Cardiac fibroblast (primary cell): Measurements from ENCODE around the gene CCSER1.
"Not testable (repeated sequence)": the region's sequence is repeated elsewhere in the genome, so short reads cannot be mapped to it uniquely, and the experiment has no call there.

Source experiments
- DNase-seq, 2 donors: peaks; one replicate each; pipeline versions ENCODE4 v3.0.0 to v3.0.0-alpha.2; 2010; ENCODE audit warnings: low read depth in 2 of 2
- H3K4me3 ChIP-seq, 2 donors: replicated peaks in 1 of 2; 1 replicate in 1 of 2; 2 replicates in 1 of 2; pipeline ENCODE4 v1.5.1; 2011; ENCODE audit warnings: low read depth in 2 of 2, low read length in 2 of 2, mild to moderate bottlenecking in 2 of 2, moderate library complexity in 1 of 2
- TF ChIP-seq, protein P1 (sequence below): IDR thresholded peaks from one replicate; pipeline ENCODE4 v1.5.1; 2011; ENCODE audit warnings: low read depth, mild to moderate bottlenecking, low read length, inconsistent platforms

Gene CCSER1

DNA sequence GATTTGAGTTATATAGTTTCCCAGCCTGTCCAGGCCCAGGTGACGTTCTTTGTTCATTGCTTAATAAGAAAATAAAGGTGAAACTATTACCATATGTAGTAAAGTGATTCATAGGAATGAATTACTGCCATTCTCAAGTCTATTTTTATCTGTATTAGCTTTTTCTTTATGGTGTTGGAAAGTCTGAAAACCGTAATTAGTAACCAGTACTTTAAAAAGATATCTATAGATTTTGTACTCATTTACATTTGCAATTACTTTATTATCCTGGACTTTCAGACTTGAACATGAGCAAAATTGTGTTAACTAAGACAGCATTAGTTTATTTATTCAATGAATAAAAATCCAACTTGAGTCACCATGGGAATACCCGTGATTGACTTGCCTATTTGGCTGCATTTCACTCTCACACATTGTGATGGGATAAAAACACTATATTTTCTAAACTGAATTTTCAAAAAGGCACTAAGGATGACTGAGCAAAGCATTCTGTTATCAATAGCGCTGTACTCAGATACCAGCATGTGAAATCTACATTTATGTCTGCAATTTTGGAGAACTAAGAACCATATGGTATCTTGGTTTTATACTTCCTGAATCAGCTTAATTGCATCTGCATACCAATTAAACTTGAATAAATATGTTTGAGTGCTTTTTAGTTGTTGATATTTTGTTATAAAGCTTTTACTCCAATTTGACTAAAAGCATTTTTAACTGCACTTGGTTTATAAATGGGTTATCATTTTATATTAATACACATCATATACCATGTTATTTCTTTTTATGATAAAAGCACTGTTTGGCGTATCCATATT is 154.6 kb downstream of the CCSER1 start:
- no peak overlapping the region for H3K4me3 ChIP-seq
- no peak for DNase-seq

DNA sequence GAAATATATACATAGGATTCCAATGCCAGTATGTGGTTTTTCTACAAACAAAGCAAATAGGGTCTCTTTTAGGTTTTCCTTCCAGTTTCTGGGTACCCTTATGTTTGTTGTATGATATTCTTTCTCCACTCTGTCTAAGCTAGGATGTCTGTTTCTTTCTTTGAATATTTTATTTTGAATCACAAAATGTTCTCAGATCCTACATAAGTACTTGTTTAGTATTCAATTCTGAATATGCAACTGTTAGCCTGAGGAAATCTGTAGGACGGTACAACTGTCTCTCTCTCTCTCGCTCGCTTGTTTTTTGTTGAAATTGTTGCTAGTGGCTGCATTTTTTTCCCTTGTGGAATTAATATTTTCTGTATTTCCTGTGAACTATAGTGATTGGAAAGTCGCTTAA is 163.2 kb downstream of the CCSER1 start:
- TF ChIP-seq, protein P1, sequence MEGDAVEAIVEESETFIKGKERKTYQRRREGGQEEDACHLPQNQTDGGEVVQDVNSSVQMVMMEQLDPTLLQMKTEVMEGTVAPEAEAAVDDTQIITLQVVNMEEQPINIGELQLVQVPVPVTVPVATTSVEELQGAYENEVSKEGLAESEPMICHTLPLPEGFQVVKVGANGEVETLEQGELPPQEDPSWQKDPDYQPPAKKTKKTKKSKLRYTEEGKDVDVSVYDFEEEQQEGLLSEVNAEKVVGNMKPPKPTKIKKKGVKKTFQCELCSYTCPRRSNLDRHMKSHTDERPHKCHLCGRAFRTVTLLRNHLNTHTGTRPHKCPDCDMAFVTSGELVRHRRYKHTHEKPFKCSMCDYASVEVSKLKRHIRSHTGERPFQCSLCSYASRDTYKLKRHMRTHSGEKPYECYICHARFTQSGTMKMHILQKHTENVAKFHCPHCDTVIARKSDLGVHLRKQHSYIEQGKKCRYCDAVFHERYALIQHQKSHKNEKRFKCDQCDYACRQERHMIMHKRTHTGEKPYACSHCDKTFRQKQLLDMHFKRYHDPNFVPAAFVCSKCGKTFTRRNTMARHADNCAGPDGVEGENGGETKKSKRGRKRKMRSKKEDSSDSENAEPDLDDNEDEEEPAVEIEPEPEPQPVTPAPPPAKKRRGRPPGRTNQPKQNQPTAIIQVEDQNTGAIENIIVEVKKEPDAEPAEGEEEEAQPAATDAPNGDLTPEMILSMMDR = no peak
- no peak for DNase-seq
- no peak overlapping the region for H3K4me3 ChIP-seq

More for the DNA sequence above, 154.6 kb downstream of the CCSER1 start:
- TF ChIP-seq, protein P1 = no peak

DNA sequence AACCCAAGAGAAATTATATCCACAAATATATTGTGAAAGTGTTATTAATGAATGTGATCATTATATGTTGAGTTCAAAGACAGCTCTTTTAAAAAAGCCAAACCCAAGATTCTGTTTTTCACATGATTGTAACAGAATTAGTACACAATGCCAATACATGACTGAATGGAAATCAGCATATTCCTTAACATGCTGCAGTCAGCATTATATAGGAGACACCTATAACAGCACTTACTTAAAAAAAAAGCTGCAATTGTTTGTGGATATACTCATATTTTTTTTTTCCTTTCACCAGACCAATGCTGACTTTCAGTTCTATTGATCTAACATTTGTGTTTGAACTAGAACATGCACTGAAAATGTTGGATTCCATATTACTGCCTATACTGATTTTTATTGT is 165.2 kb downstream of the CCSER1 start:
- H3K4me3 ChIP-seq = no peak overlapping the region
- no peak for DNase-seq
- TF ChIP-seq, protein P1 = no peak

DNA sequence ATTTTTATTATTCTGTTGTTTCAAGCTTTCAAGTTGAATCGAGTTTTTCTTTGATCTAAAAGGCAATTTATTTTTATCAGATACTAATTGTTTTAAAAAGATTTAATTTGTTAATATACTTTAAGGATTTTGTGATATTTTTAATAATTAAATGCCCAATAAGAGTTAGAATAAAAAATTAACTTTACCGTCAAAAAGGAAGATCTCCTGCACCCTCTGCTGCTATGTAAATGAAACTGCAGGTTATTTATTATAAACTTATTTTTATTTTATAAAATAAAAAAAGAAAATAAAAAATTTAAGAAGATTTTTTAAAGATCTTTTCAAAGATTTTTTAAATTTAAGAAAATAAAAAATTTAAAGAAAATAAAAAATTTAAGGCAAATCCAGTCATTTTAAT is 166.1 kb downstream of the CCSER1 start:
- TF ChIP-seq, protein P1 = peak; percentile 38
- DNase-seq = peak; percentile 38 to 43
- no peak overlapping the region for H3K4me3 ChIP-seq

DNA sequence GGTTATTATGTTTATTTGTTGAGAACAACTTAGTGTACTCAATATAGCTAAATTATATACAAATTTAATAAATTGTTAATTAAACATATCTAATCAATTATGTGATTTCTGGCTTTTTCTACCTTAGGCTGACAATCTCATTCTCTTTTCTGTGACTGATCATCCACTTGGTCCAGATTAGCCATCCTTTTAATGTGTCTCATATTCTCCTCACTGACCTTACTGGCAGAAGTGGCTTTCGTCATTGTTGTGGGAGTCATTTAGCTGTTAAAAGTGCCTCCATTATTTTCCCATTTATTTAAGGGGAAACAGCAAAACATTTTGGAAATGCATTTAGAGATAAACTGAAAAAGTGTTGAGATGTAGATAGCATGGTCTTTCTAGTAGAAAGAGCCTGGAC is 172.2 kb downstream of the CCSER1 start:
- TF ChIP-seq, protein P1 = no peak
- no peak overlapping the region for H3K4me3 ChIP-seq
- DNase-seq = no peak

DNA sequence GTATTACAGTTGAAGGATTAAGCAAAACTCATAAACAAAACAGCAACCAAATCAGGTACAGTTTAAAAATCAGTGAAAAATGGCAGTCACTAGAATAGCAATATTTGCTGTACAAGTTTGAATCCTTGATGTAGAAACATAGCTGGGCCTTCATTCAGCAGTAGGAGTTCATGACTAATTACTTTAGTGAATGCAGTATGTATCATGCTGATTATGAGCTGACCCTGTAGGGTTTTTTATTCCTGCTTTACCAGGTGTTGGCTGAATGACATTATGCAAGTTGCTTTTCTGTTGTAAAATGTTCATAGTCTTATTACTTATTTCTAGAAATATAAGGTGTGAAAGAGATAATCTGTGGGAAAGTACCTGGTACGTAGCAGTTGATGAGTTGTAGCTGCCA is 179.6 kb downstream of the CCSER1 start:
- TF ChIP-seq, protein P1 = no peak
- no peak overlapping the region for H3K4me3 ChIP-seq
- no peak for DNase-seq

DNA sequence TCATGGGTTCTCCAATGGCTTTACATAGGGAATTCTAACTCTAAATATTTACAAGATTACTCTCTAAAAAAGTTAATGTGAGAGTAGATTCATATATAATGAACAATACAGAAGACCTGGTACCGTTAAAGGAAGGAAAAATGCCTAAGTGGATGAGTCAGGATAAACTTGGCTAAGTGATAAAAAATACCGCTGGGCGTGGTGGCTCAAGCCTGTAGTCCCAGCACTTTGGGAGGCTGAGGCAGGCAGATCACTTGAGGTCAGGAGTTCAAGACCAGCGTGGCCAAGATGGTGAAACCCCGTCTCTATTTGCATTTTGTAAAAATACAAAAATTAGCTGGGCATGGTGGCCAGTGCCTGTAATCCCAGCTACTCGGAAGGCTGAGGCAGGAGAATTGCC is 189.9 kb downstream of the CCSER1 start:
- H3K4me3 ChIP-seq = not testable (repeated sequence)
- DNase-seq = peak; percentile 44 to 64
